Myometrial cell (primary cell): ENCODE results near the gene ZFP69B. TPM values are rescaled to one million over a fixed set of nuclear protein-coding genes. Genes with fewer than 3 reads are reported as not detected.

ENCODE experiments used
- total RNA-seq: library from RNA; depleted of rRNA; stranded (reverse); fragments of >200 nt; gene quantifications from 2 replicates; pipeline ENCODE4 v1.2.3, GENCODE V29; 2015

The ZFP69B gene
- total RNA-seq: 2.0 and 3.4 TPM in 2 replicates

DNA sequence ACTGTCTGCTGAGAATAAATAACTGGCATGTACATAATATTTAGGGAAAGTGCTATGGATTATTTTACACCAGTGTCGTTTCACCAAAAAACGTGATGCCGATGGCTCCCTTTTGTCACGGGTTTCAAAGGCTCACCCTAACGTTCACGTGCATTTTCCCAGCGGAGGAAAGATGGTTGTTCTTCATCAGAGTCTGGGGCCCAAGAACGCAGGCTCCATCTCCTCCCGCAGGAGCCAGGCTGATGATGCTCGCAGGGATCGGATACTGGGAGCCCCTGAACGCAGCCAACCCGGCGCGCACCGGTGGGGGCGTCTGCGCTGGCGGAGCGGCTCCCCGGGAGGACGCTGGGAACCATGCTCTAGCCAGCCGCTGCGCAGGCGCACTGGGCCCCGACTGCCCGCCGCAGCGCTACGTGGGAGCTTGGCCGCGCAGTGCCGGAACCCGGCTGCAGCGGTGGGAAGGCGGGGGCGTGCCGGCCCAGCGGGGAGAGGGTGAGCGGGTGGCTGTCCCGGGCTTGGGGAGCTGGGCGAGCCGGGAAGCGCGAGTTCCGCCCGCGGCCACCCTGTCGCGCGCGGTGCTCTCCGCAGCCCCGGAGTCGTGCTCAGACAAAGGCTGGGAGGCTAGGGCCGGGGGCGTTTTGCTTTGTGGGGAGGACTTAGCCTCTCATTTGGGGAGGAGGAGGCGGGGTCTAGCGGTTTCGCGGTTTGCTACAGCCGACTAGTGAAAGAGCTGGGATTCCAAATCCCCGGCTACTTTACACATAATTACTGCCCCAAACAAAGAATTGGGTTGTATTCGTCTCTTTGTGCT is at the start of gene ZFP69B:
Gene ZFP69B (plus strand): TSS at position 793 of the 811 bp plus-strand sequence. CDS start 486 bp downstream, outside the sequence.

DNA sequence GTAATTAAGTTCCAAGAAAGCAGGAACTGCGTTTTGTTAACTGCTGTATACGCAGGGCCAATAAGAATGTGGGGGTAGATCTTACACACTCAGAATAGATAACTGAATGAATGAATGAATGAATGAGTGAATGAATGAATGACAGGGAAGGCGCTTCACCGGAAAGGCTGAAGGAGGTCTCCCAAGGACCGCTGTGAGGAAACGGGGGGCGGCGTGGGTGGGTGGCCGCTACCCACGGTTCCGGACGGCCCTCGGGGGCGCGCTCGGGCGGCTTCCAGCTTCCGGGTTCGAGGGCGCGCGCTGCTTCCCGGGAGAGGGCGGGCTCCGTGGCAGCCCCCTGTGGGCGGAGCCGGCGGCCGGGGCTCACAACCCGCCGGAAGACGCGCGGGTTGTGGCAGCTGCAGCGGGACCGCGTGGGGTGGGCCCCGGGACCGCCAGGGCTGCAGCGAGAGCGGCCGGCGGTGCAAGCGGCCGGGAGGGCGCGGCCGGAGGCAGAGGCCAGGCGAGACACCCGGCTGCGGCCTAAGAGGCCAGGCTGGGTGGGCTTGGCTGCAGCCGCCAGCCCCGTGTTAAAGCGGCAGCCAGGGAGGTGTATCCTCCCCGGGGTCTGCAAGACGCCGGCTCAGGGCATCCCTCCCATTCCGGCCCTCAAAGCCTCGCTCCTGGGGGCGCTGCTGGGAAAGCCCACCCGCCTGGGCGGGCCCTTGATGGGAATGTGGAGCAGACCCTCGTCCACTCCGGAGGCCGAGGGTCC is 26.8 kb downstream of the ZFP69B start, which contains the start of gene ZFP69:
Gene ZFP69 (plus strand): TSS at position 367 of the 754 bp plus-strand sequence. CDS start 2,072 bp downstream, outside the sequence.

DNA sequence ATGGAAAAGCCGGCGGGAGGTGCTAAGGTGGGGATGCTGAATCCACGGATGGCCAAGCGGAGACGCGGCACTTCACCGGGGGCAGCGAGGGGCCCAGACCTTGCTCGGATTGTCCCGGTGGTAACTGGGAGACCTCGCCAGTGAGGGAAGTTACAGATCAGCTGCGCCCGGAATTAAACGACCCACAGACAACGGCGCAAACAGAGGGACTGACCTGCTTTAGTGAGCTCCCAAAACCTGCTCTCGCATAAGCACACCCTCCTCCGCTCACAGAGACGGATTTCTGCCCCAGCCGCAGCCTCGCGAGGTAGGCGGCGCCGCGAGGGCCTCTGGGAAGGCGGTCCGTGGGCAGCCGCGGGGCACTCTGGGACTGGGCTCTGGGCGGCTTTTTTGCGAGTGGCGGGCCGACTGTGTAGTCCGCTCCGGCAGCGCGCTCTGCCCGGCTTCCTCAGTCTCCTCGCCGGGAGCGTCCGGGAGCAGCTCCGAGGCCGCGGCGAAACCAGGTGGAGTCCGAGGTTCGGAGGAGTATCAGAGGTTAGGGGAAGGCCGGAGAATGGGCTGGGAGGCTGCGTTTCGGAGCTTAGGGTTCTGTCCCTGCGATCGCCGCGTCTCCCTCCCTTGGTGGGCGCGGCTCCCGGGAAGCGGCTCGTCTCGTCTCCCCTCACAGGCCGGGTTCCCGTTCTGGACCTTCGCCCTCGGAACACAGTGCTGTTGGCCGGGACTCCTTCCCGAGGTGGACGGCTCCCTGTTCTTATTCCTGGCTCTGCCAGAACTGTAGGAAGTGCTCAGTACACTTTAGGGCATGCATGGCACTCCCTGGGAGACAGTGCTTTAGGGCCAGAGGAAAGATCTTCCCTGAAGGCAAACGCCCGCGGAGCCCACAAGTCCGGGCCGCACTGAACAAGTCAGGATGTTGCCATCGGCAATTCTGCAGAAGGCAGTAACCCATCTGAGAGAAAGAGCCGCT is 58.4 kb downstream of the ZFP69B start, which contains the start of gene EXO5:
Gene EXO5 (plus strand): TSS at position 393 of the 967 bp plus-strand sequence. CDS start 5,778 bp downstream, outside the sequence.

Other genes starting within 250 kb of the ZFP69B start
- gene TMCO2, start 202.5 kb upstream of the ZFP69B start, total RNA-seq: not detected in 2 replicates
- gene ZMPSTE24, start 192.2 kb upstream of the ZFP69B start, total RNA-seq: 44.1 and 52.1 TPM in 2 replicates
- gene COL9A2, start 133.2 kb upstream of the ZFP69B start, total RNA-seq: 0.53 and 3.5 TPM in 2 replicates
- gene SMAP2, start 76.7 kb upstream of the ZFP69B start, total RNA-seq: 21.3 and 22.9 TPM in 2 replicates
- gene ZFP69, start 26.8 kb downstream of the ZFP69B start, total RNA-seq: 3.2 and 4.0 TPM in 2 replicates
- gene EXO5, start 58.3 kb downstream of the ZFP69B start, total RNA-seq: 6.1 and 10.8 TPM in 2 replicates
- 0.86 and 6.6 TPM in 2 replicates for gene ZNF684, start 81.2 kb downstream of the ZFP69B start, total RNA-seq
- 0.29 TPM in 1 of 2 replicates, not detected in the other for gene RIMS3, start 215.2 kb downstream of the ZFP69B start, total RNA-seq
- 34.9 and 40.6 TPM in 2 replicates for gene NFYC, start 241.2 kb downstream of the ZFP69B start, total RNA-seq